ENCODE results near the gene FAF1.

- TF ChIP-seq CTCF (IDR thresholded peaks at IDR 0.05) (no peak), POLR2AphosphoS5 (IDR thresholded peaks at IDR 0.05) (no peak)
These were observed 406.1 kb downstream of the FAF1 start for GRCh38 chr1:50553921-50554320.
